ENCODE measurements around the gene PDE4C.
A peak's percentile ranks its signal among the peaks of the same experiment; 100 is the strongest.

Gene PDE4C

DNA sequence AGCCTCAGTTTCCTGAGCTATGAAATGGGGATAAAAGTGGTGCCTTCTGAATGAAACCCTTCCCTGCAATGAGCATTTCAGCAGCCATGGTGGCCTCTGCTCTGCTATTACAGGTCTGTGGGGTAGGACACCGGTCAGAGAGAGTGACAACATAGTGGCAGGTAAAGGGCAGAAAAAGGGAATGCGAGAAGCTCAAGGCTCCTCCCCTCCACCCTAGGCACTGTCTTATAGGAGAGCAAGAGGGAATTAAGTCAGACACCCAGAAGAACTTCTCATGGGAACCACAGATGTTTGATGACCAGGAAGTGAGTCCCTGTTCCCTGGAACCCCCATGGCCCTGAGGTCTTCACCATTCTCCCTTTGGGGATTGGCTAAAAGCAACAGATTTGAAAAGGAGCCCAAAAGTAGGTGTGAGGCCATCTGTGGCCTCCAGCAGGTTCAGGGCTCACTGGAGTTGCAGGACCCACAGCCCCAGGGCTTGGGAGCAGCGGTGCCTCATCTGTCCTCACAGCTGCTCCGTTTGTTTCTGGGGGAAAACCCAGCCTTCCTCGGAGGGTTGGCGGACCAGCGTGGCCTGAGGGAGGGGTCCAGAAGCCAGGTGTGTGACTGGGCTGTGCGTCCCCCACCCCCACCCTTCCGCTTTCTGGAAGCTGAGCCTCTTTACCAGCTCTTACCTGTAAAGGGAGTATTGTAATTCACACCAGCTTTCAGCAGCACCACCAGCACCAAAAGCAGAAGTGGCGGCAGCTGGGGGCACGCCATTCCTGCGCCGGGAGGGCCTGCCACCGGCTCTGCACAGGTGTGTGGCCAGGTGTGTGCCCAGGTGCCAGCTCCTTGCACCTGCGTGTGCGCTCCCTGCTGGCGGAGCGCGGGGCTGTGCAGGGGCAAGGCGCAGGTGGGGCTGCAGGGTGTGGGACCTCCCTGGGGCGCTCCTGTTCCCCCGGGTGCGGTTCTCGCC is 28.6 kb upstream of the PDE4C start:
- DNase-seq: no peak

DNA sequence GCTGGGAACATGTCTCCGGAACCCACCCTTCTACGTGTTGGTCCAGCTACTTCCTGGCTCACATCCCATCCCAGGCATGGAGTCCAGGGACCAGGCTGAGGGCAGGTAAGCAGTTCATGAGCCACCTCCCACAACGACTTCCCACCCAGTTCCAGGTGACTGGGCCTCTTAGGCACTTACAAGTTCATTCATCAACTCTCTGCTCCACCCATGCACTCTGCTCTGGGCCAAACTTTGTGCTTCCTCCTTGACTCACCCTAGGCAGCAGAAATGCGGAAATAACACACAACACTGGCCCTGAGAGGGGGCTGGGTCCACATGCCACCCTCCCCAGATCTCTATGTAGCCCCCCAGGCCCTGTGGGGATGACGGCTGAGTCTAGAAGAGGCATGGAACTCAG is 27.5 kb upstream of the PDE4C start:
- no peak for DNase-seq

DNA sequence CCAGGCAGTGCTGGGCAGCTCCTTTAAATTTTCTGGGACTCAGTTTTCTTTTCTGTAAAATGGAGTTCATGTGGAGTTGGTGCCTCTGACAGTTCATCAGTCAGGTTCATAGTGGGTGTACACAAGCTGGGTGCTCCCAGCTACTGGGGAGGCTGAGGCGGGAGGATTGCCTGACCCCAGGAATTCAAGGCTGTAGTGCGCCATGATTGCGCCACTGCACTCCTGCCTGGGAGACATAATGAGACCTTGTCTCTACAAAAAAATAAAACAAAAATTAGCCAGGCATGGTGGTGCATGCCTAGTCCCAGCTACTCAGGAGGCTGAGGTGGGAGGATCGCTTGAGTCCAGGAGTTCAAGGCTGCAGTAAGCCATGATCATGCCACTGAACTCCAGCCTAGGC is 26.9 kb upstream of the PDE4C start:
- DNase-seq: no peak

DNA sequence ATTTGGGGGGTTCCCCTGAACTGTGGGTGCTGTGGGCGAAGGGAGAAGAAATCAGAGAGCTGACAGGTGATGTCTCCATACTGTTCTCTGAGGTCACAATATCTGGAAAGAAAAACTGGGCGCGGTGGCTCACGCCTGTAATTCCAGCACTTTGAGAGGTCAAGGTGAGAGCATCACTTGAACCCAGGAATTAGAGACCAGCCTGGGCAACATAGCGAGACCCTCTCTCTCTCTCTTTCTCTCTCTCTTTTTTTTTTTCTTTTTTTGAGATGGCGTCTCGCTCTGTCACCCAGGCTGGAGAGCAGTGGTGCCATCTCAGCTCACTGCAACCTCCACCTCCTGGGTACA is 26.1 kb upstream of the PDE4C start:
- DNase-seq: no peak

DNA sequence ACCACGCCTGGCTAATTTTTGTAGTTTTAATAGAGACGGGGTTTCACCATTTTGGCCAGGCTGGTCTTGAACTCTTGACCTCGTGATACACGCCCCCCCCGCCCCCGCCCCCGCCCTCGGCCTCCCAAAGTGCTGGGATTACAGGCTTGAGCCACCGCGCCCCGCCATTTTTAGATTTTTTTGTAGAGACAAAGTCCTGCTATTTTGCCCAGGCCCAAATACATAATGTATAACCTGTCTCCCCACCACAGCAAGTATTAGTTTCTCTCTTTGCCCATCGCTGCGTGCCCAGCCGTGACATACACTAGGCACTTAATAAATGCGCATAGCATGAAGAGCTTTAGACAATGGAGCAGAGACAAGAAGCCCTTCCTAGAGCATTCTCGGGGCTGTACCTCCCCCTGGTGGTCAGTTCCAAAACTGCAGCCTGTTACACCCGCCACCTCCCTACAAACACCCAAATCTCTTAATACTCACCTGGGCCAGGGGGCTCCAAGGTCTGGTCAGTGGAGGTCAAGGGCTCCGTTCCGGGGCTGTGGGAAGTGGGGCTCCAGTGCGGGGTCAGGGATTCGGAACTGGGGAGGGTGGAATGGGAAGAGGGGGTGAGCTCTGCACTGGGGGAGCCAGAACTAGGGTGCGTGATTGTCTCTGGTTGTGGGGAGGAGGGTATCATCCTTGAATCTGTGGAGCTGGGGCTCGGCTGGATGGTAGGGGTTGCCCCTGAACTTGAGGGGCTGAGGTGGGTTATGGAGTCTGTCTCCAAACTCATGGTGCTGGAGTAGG is 25.5 kb upstream of the PDE4C start:
- peak; percentile 29 for DNase-seq

DNA sequence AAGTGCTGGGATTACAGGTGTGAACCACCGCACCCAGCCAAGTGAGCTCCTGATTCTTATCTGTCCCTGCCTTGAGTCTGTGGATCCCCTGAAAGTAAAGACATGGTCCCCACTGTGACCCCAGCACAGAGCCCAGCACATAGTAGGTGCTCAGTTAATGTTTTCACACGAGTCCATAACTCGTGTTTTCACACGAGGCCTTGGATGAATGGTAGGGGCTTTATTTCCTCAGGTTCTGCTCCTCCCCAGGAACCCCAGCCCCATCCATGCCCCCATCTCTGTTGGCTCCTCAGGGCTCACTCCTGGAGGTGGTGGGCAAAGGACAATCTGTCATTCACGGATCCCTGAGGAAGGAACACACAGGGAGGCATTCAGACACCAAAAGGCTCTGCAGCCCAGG is 23.6 kb upstream of the PDE4C start:
- DNase-seq: no peak

DNA sequence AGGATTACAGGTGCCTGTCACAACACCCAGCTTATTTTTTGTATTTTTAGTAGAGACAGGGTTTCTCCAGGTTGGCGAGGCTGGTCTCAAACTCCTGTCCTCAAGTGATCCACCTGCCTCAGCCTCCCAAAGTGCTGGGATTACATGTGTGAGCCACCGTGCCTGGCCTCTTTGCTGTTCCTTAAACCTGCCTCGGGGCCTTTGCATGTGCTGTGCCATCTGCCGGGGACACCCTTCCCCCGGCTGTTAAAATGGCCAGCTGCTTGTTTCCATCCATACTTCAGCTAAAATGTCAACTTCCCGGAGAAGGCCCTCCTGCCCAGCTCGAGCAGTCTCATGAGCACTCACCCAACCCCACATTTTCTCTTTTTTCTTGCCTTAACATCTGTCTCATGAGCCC is 19.1 kb upstream of the PDE4C start:
- DNase-seq: no peak

DNA sequence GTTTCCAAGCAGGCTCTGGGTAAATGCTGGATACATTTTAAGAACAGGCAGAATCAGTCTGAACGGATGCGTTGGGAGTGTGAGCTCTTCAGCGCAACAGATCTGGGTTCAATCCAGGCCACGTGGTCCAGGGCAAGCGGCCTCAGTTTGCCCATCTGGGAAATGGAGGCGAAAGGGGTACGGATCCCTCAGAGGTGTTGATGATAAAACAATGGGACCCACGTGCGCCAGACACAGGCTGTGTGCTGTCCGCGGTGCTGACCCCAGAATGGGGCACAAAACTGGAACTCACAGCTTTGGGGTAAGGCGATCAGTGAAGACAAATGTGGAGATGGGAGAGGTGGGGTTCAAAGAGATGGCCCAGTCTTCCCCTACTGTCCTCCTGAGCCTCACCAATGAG is 13.1 kb upstream of the PDE4C start:
- no peak for DNase-seq

DNA sequence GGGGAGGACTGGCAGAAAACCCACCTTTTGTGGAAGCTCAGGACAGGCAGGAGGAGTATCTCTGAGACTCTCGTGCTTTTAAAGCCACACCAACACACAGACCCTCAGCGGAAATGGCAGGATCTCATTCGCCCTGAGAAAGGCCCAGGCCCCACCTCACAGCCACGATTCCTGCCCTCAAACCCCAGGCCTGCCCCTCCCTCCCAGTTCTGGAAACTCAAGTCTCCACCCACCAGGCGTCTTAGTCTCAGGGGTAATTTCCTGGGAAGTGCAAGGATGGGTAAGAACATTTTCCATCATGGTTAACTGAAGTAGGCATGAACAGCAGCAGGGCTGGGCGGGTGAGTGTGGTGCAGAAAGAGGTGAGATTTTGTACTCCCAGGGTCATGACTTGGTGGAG is 8.0 kb upstream of the PDE4C start:
- DNase-seq: no peak

DNA sequence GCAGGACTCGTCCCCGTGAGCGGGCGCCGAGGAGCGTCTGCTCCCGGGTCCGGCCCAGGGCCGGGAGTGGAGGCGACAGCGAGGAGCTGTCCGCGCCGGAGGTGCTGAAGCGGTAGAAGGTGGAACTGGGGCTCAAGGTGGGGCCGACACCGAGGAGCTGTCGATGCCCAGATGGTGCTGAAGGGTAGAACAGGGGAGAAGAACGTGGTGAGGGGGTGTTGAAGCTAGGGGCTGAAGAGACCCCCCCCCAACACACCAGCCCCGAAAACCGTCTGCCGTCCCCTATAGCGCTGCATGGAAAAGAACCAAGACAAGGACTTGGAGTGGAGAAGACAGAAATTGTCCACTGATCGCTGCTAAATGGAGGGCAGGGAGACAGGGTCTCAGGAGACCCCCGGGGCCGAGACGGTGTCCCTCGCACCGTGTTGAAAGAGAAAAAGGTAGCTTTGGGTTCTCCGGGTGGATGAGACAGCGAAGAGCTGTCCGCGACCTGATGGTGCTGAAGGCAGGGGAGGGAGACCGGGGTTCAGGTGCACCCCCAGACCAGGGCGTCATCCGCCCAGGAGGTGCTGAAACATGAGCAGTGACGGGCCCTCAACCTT is 7.1 kb upstream of the PDE4C start:
- DNase-seq: peak; percentile 4

DNA sequence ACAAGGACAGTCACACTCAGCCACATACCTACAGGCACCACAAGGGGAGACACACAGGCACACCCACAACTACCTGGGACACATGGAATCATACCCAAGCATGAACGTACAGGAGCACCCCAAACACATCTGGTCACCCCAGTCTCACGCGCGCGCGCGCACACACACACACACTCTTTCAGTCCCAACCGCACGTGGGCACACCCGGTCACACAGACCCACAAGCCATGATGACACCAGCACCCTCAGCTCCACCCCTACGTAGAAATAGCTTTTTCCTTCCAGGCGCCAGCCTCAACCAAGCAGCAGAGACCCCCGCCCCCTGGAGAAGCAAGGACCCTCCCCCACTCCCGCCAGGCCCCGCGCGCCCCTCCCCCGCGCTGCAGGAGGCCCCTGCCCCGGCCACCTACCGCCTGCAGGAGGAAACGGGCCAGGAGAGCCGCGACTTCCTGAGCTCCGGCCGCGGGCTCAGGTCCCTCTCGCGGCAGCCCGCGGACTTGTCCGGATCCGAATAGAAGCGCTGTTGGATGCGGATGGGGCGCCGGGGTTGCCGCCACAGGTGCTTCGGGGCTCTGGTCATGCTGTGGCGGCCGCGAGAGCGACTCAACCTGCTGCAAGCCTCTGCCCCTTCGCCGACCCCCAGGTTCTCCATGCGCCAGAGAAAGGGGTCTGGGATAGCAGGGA is 6.4 kb upstream of the PDE4C start:
- DNase-seq: no peak

DNA sequence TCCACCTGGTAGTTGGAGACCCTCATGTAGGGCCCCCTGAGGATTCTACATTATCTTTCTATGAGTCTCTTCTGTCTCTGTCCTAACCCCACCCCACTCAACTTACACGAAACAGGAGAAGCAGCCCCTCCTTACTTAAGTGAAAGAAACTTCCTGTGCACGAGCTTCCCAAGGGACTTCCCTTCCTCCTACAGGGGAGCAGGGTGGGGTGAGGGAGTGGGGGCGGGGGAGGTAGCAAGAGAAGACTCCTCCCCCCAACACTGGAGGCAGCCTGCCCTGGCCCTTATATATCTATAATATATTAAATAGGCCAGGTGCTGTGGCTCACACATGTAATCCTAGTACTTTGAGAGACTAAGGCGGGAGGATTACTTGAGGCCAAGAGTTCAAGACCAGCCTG is 5.5 kb upstream of the PDE4C start:
- DNase-seq: no peak

DNA sequence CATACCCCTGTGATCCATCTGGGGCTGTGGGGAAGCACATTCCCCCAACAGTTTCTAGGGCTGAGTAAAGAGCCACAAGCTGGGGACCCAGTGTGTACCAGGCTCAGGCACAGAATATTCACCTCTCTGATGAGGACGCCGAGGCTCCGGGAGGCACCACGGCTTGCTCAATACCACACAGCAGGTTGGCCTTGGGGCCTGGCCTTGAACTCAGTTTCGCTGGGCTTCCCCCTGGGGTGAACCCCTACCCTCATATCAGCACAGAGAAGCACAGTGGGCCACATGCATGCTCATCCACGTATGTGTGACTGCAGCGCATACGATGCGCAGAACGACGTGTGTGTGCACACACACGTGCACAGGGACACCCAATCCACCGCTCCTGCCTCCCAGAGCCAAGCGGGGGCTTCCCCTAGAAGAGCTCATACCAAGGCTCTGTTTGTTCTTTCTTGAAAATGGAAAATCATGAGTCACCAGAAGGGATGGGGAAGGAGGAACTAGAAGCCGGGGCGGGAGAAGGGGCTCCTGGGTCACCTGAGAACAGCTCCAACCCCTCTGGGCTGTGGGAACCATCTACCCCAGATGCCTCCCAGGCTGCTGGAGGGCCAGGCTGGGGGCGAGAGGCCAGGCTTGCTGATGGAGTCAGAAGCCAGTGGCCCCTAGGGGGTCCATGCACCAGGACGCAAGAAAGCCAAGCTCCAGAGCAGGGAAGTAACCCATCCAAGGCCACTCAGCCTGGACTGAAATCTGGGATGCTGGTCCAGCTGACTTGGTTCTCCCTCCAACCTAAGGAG is 4.9 kb upstream of the PDE4C start:
- DNase-seq: no peak

DNA sequence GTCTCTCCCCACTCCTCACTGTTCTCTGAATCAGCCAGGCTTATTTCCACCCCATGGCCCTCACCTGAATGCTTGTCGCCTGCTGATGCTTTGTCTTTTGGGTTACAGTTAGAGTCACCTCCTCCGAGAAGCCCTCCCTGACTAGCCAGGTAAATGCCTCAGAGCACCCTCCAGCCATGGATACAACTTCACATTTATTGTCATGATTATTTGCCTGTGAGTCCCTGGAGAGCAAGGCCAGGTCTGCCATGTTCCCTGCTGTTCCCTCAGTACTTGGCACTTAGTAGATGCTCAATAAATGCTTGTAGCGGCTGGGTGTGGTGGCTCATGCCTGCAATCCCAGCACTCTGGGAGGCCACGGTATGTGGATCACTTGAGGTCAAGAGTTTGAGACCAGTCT is 3.7 kb upstream of the PDE4C start:
- DNase-seq: no peak

DNA sequence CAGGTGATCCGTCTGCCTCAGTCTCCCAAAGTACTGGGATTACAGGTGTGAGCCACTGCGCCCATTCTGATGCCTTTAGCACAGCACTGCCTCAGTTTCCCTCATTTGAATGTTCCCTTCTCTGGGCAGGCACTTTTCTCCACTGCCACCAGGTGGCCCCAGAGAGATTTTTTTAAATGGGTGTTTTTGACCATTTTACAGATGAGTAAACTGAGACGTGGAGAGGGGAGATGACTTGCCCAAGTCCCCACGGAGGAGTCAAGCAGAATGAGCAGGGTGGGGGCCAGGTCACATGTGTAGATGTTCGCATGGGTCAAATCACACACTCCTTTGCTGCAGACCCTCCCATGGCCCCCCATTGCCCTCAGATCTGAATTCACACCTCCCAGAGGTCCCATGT is 3.2 kb upstream of the PDE4C start:
- DNase-seq: no peak

DNA sequence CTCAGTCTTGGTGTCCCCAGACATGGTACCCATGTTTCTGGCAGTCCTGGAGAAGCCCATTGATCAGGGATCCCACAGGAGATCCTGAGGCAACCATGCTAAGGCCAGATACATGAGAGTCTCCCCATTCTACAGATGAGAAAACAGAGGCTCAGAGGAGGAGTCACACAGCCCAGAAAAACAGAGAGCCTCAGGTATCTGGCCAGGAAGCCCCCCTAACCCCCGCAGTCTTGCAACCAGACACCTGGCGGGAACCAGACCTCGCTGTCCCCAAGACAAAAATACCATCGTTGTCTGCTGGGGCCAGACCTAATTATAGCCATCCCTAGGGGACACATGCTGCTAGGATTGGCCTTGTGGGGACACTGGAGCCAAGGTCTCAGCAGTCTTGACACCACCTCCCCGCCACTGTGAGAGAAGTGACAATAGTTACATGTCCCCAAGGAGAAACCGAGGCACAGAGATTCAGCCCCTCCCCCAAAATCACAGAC is 1.6 kb upstream of the PDE4C start:
- no peak for DNase-seq

DNA sequence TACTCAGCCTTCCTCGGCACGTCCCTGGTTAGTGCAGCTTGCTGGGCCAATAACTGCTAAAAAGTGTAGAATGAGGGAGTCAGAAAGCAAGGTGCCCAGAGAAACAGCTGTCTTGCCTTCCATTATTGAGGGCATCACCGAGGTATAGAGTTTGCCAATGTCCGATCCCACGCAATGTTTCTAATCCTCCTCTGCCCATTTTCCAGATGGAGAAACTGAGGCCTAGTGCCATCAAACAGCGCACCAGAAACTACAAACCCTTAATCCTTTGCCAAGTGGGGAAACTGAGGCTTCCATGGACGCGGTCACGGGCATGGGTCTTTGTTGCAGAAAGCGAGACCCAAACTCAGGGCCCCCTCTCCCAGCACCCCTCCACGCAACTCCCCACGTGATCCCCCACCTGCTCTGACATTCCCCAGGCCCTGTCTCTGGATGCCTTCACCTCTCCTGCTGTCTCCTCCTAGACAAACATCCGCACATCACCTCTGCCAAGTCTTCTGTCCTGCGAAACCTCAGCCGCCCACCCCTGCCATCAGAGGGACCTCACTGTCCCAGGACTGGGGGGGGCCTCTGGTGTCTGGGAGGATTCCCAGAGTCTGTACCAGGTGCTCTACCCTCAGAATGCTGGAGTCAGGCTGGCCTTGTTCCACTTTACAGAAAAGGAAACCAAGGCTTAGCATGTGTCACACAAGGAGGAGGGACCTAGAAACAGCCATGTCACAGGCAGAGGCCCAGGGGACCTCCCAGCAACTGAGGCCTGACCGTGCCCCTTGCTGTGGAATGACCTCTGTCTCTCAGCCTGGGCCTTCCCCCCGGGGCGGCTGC is 930 bp upstream of the PDE4C start:
- DNase-seq: no peak

DNA sequence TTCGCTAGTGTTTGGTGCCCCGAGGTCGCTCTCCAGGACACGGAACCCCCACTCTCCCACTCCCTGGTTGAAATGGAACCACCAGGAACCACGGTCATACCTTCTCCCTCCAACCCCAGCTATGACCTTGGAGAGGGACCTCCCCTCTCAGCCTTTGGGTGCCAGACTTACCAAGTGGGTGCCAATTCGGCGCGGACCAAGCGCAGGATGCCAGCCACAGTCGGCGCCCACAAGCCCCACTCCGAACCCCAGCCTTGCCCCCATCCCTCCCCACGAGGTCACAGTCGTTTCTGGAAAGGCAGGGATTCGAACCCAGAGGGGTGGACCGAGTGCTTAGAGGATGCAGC is 910 bp downstream of the PDE4C start:
- DNase-seq: no peak

DNA sequence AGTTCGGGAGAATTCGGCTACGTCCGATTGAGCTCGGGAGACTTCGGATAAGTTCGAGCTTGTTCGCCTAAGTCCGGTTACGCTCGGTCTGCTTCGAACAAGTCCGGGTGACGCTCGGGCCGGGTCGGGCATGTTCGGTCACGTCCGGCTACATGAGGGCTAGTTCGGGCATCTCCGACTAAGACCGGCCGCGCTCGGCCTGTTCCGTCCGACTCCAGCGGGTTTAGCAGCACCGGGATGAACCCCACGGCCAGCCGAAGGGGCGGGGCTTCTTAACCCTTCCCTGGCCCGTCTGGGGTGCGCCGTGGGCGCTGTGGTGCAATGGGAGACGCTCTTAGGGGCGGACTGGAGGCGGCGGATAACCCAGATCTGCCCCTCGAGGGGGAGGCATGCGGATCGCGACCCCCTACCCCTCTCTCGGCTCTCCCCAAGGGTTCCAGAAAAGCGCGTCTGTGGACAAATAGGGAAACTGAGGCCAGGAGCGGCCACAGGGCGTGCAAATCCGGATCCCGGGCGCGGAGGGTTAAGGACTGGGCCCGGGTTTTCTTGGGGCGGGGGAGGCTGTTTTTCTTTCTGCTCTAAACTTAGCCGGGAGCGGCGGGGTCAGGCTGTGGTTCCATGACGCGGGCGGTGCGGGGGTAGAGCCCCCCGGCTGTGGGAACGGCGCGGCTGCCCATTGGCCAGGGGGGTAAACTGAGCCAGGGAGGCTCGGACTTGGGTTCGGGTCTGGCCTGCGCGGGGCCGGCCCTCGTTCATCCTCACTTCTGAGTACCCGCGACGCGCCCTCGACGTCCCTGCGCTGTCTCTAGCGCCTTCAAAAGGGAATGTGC is 1.5 kb downstream of the PDE4C start:
- peak; percentile 86 for DNase-seq

DNA sequence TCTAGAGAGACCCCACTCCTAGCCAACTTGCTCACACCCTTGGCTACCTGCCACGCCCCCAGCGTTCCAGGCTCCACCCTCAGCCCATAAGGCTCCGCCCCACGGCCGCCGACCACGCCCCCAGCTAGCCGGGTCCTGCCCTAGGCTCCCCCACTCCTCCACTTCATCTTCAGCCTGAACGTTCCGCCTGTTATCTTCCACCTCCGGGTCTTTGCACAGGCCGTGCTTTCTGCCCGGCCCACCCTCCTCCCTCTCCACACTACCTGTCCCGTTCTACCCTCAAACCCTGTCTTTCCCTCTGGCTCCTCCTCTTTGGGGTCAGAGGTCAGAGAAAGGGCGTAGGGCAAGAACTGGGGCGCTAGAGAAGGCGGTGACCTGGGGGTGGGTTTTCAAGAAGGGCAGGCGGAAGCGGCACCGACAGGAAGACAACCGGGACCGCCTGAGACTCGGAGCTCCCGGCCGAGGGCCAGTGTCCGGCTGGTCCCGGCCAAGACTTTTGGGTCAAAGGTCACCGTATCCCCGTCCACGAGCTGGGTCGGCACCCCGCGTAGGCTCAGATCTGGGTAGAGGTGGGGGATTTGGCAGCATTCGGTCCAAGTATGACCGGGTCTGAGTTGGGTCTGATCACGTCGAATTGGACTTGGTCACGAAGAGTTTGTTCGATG is 2.2 kb downstream of the PDE4C start:
- DNase-seq: no peak
